Measurements from ENCODE around the gene TIMM21. TPM values are rescaled to one million over a fixed set of nuclear protein-coding genes. Genes with fewer than 3 reads are reported as not detected.
A peak's percentile ranks its signal among the peaks of the same experiment; 100 is the strongest.

The TIMM21 gene
- polyA plus RNA-seq, 1 donor from 2014 or later: 59.2 TPM

DNA sequence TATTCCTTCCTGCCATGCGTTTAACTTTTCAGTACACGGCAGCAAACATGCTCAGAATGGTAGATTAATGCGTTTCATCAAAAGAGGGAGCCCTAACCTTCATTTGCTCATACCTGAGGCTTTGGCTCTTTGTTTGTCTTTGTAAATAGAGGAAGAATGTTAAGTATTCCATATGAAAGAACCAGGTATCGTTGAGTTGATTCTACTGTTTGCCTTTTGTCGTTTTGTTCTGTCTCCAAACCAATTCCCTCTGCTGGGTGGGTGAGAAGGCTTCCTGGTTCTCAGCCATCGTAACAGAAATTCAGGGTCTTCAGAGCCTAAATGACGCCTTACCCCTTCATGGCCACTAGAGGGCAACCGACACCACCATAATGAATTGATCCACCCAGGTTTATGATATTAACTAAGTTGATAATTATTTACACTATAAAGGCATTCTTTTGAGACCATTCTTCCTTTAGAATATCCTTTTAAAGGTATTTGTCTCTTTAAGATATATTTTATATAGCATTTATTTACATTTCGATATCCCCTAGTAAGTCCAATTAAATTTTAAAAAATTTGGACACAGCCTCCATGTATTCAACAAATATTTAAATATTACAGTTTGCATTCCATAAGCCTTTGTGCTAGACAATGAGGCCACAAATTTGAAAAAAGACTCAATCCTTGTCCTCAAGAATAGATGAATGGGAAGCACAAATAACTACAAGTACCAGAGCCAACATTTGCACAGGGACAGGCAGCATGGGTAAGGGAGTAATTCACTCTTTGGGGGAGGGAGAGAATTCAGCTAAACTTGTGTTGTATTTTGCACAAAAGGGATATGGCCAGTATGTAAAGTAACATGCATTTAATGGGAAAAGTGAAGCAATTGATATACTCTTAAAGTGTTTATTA is 48.1 kb downstream of the TIMM21 start:
- Histone ChIP-seq H3K36me3 (ENCODE audit: insufficient read depth, low read length) (no peaks in the 10 kb centered on the region), H3K9me2 (ENCODE audit: insufficient read depth, low read length) (no peaks in the 10 kb centered on the region), H3F3A (ENCODE audit: insufficient read depth, low read length, poor library complexity, severe bottlenecking) (no peaks in the 10 kb centered on the region), H4K20me1 (ENCODE audit: insufficient read depth) (no peaks in the 10 kb centered on the region), H3K9me3 (ENCODE audit: low read length) (no peaks in the 10 kb centered on the region), H2AFZ (ENCODE audit: low read depth, low read length) (no peak overlapping the region), H3K9ac (ENCODE audit: low read length) (peak overlapping the region; percentile 47), H3K4me2 (ENCODE audit: low read length) (peak overlapping the region; percentile 49), H3K27me3 (ENCODE audit: insufficient read depth, low read depth, low read length) (no peaks in the 10 kb centered on the region), H3K79me2 (replicated peaks; ENCODE audit: insufficient read depth, low read length) (no peaks in the 10 kb centered on the region), H3K27ac (ENCODE audit: low read length) (no peak overlapping the region), H3K4me3 (ENCODE audit: low read length) (peak overlapping the region; percentile 59)
- TF ChIP-seq TAF1 (IDR thresholded peaks at IDR 0.05; ENCODE audit: low read depth) (no peak), MXI1 (conservative IDR thresholded peaks at IDR 0.05; ENCODE audit: poor library complexity, severe bottlenecking) (no peak), RAD21 (conservative IDR thresholded peaks at IDR 0.05) (peak; percentile 92), EP300 (conservative IDR thresholded peaks at IDR 0.05; ENCODE audit: poor library complexity, severe bottlenecking) (no peak), EZH2 (IDR thresholded peaks at IDR 0.05; ENCODE audit: borderline replicate concordance, insufficient read depth, low read length, poor library complexity, severe bottlenecking) (no peak), POLR2AphosphoS5 (IDR thresholded peaks at IDR 0.05) (no peak), SMC3 (conservative IDR thresholded peaks at IDR 0.05; ENCODE audit: poor library complexity) (peak; percentile 93)
- TF ChIP-seq, protein P1, sequence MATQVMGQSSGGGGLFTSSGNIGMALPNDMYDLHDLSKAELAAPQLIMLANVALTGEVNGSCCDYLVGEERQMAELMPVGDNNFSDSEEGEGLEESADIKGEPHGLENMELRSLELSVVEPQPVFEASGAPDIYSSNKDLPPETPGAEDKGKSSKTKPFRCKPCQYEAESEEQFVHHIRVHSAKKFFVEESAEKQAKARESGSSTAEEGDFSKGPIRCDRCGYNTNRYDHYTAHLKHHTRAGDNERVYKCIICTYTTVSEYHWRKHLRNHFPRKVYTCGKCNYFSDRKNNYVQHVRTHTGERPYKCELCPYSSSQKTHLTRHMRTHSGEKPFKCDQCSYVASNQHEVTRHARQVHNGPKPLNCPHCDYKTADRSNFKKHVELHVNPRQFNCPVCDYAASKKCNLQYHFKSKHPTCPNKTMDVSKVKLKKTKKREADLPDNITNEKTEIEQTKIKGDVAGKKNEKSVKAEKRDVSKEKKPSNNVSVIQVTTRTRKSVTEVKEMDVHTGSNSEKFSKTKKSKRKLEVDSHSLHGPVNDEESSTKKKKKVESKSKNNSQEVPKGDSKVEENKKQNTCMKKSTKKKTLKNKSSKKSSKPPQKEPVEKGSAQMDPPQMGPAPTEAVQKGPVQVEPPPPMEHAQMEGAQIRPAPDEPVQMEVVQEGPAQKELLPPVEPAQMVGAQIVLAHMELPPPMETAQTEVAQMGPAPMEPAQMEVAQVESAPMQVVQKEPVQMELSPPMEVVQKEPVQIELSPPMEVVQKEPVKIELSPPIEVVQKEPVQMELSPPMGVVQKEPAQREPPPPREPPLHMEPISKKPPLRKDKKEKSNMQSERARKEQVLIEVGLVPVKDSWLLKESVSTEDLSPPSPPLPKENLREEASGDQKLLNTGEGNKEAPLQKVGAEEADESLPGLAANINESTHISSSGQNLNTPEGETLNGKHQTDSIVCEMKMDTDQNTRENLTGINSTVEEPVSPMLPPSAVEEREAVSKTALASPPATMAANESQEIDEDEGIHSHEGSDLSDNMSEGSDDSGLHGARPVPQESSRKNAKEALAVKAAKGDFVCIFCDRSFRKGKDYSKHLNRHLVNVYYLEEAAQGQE (IDR thresholded peaks at IDR 0.05; ENCODE audit: borderline replicate concordance): no peak
- TF ChIP-seq, protein P2, sequence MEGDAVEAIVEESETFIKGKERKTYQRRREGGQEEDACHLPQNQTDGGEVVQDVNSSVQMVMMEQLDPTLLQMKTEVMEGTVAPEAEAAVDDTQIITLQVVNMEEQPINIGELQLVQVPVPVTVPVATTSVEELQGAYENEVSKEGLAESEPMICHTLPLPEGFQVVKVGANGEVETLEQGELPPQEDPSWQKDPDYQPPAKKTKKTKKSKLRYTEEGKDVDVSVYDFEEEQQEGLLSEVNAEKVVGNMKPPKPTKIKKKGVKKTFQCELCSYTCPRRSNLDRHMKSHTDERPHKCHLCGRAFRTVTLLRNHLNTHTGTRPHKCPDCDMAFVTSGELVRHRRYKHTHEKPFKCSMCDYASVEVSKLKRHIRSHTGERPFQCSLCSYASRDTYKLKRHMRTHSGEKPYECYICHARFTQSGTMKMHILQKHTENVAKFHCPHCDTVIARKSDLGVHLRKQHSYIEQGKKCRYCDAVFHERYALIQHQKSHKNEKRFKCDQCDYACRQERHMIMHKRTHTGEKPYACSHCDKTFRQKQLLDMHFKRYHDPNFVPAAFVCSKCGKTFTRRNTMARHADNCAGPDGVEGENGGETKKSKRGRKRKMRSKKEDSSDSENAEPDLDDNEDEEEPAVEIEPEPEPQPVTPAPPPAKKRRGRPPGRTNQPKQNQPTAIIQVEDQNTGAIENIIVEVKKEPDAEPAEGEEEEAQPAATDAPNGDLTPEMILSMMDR (IDR thresholded peaks at IDR 0.05; ENCODE audit: poor library complexity, severe bottlenecking): peak; percentile 98

- Histone ChIP-seq H3K36me3 (ENCODE audit: insufficient read depth, low read length) (no peaks in the 10 kb centered on the region), H3K9me2 (ENCODE audit: insufficient read depth, low read length) (no peaks in the 10 kb centered on the region), H3K9ac (ENCODE audit: low read length) (no peak overlapping the region), H4K20me1 (ENCODE audit: insufficient read depth) (no peaks in the 10 kb centered on the region), H3K4me2 (ENCODE audit: low read length) (no peak overlapping the region), H3K9me3 (ENCODE audit: low read length) (no peaks in the 10 kb centered on the region), H2AFZ (ENCODE audit: low read depth, low read length) (no peak overlapping the region), H3K4me3 (ENCODE audit: low read length) (no peak overlapping the region), H3K79me2 (replicated peaks; ENCODE audit: insufficient read depth, low read length) (no peaks in the 10 kb centered on the region), H3K27ac (ENCODE audit: low read length) (no peak overlapping the region), H3K27me3 (ENCODE audit: insufficient read depth, low read depth, low read length) (no peaks in the 10 kb centered on the region), H3F3A (ENCODE audit: insufficient read depth, low read length, poor library complexity, severe bottlenecking) (no peaks in the 10 kb centered on the region)
- TF ChIP-seq, protein P1 (IDR thresholded peaks at IDR 0.05; ENCODE audit: borderline replicate concordance): no peak
- TF ChIP-seq RAD21 (conservative IDR thresholded peaks at IDR 0.05) (no peak), EP300 (conservative IDR thresholded peaks at IDR 0.05; ENCODE audit: poor library complexity, severe bottlenecking) (no peak), TAF1 (IDR thresholded peaks at IDR 0.05; ENCODE audit: low read depth) (no peak), MXI1 (conservative IDR thresholded peaks at IDR 0.05; ENCODE audit: poor library complexity, severe bottlenecking) (no peak)
Observed at GRCh38 chr18:74197705-74198341, 49.5 kb downstream of the TIMM21 start.

All from neural cell (in vitro differentiated cells).